ENCODE data around the gene CDKN1C. TPM values are rescaled to one million over a fixed set of nuclear protein-coding genes. Genes with fewer than 3 reads are reported as not detected.
A peak's percentile ranks its signal among the peaks of the same experiment; 100 is the strongest.

The CDKN1C gene
- total and polyA plus RNA-seq, 12 donors = 16.9 to 55.3 (median 26.6) TPM

- DNase-seq (no peak), ATAC-seq (peak in 1 of 8 donors; percentile 24)
- Histone ChIP-seq H3K27me3 (peaks cover 2 to 64% (median 33%) of the 10 kb centered on the region in 7 donors), H3K4me1 (peaks cover 0 to 19% (median 9%) of the 10 kb centered on the region in 9 donors), H3K27ac (no peak overlapping the region), H3K4me3 (no peak overlapping the region), H3K9me3 (no peaks in the 10 kb centered on the region), H3K36me3 (no peaks in the 10 kb centered on the region)
- no peak for TF ChIP-seq CTCF (IDR thresholded peaks at IDR 0.05)
- WGBS, 2 donors = 80 to 83% methylated on average over 10 of the region's 10 CpGs
- intact Hi-C loops (cut with DNase I) = no loop called here
Measured at GRCh38 chr11:2864901-2865300, 20.7 kb downstream of the CDKN1C start.

- TF ChIP-seq CTCF (IDR thresholded peaks at IDR 0.05) = no peak
- no peak for DNase-seq
- WGBS, 2 donors = 81% methylated on average over 13 of the region's 13 CpGs
- Histone ChIP-seq H3K36me3 (no peaks in the 10 kb centered on the region), H3K27ac (no peak overlapping the region), H3K9me3 (no peaks in the 10 kb centered on the region), H3K4me1 (peaks cover 0 to 11% (median 6%) of the 10 kb centered on the region in 9 donors), H3K27me3 (peaks cover 0 to 48% (median 22%) of the 10 kb centered on the region in 7 donors), H3K4me3 (peak overlapping the region in 8 of 10 donors; percentile 24 to 50 (median 38))
- intact Hi-C loops (cut with DNase I) = no loop called here
- no peak for ATAC-seq
Measured at GRCh38 chr11:2863276-2863618, 22.3 kb downstream of the CDKN1C start.

GRCh38 chr11:2862395-2863275 lies 22.9 kb downstream of the CDKN1C start:
- H3K9me3 ChIP-seq = no peaks in the 10 kb centered on the region
- H3K36me3 ChIP-seq = no peaks in the 10 kb centered on the region
- ATAC-seq = peak in 5 of 8 donors; percentile 27 to 54 (median 33)
- no peak for DNase-seq
- peaks cover 0 to 41% (median 22%) of the 10 kb centered on the region in 7 donors for H3K27me3 ChIP-seq
- WGBS, 2 donors = 8 to 9% methylated on average over 80 to 96 of the region's 96 CpGs
- no peak overlapping the region for H3K27ac ChIP-seq
- intact Hi-C loops (cut with DNase I) = no loop called here
- peak overlapping the region; percentile 18 to 50 (median 36) for H3K4me3 ChIP-seq
- H3K4me1 ChIP-seq = peaks cover 0 to 9% (median 4%) of the 10 kb centered on the region in 9 donors
- no peak for TF ChIP-seq CTCF (IDR thresholded peaks at IDR 0.05)

- ATAC-seq (no peak), DNase-seq (no peak)
- 88 to 91% methylated on average over 7 of the region's 7 CpGs for WGBS, 2 donors
- TF ChIP-seq CTCF (IDR thresholded peaks at IDR 0.05) = no peak
- intact Hi-C loops (cut with DNase I) = no loop called here
- Histone ChIP-seq H3K4me1 (peaks cover 0 to 9% (median 4%) of the 10 kb centered on the region in 9 donors), H3K9me3 (no peaks in the 10 kb centered on the region), H3K27ac (no peak overlapping the region), H3K36me3 (no peaks in the 10 kb centered on the region), H3K27me3 (peaks cover 0 to 37% (median 22%) of the 10 kb centered on the region in 7 donors), H3K4me3 (no peak overlapping the region)
Measured at GRCh38 chr11:2860636-2861035, 24.9 kb downstream of the CDKN1C start.

Data from heart right ventricle (tissue), 16 donors.